Duodenal mucosa (tissue), 2 donors: ENCODE data around the gene CACUL1.
"Not testable (repeated sequence)": the region's sequence is repeated elsewhere in the genome, so short reads cannot be mapped to it uniquely, and the experiment has no call there.

ENCODE experiments used
- H3K27ac ChIP-seq: one replicate; pipeline ENCODE4 v1.7.0; 2013; ENCODE audit warnings: low read depth, low read length
- H3K27me3 ChIP-seq, 2 donors: one replicate each; pipeline ENCODE4 v1.7.0; 2013; ENCODE audit warnings: low read length in 2 of 2, control low read depth in 1 of 2; ENCODE audit not compliant: insufficient read depth in 2 of 2, control insufficient read depth in 1 of 2
- H3K36me3 ChIP-seq, 2 donors: one replicate each; pipeline ENCODE4 v1.7.0; 2013; ENCODE audit warnings: low read length in 2 of 2, control low read depth in 1 of 2; ENCODE audit not compliant: insufficient read depth in 2 of 2, control insufficient read depth in 1 of 2
- H3K4me1 ChIP-seq, 2 donors: one replicate each; pipeline ENCODE4 v1.7.0; 2013; ENCODE audit warnings: low read length in 2 of 2, control low read depth in 1 of 2; ENCODE audit not compliant: insufficient read depth in 2 of 2, control insufficient read depth in 1 of 2
- H3K4me3 ChIP-seq, 2 donors: one replicate each; pipeline ENCODE4 v1.7.0; 2013; ENCODE audit warnings: low read length in 2 of 2, low read depth in 1 of 2
- H3K9ac ChIP-seq, 2 donors: one replicate each; pipeline ENCODE4 v1.7.0; 2013; ENCODE audit warnings: low read length in 2 of 2, low read depth in 1 of 2
- H3K9me3 ChIP-seq, 2 donors: one replicate each; pipeline ENCODE4 v1.7.0; 2013; ENCODE audit warnings: low read length in 2 of 2, control low read depth in 1 of 2; ENCODE audit not compliant: control insufficient read depth in 1 of 2

Gene CACUL1

GRCh38 chr10:118658762-118659161 lies 96.0 kb downstream of the CACUL1 start:
- no peak overlapping the region for H3K27ac ChIP-seq
- no peak overlapping the region for H3K4me3 ChIP-seq
- no peaks in the 10 kb centered on the region for H3K36me3 ChIP-seq
- no peaks in the 10 kb centered on the region for H3K9me3 ChIP-seq
- H3K4me1 ChIP-seq: no peaks in the 10 kb centered on the region
- no peak overlapping the region for H3K9ac ChIP-seq
- H3K27me3 ChIP-seq: no peaks in the 10 kb centered on the region

DNA sequence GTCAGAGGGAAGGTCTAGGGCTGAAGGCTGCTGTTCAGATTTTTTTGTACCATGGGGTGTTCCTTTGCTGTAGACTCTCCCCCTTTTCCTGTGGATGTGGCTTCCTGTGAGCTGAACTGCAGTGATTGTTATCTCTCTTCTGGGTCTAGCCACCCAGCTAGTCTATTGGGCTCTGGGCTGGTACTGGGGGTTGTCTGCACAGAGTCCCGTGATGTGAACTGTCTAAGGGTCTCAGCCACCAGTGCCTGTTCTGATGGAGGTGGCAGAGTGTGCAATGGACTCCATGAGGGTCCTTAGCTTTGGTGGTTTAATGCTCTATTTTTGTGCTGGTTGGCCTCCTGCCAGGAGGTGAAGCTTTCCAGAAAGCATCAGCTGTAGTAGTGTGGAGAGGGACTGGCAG lies 96.6 kb downstream of the CACUL1 start:
- not testable (repeated sequence) for H3K27me3 ChIP-seq, H3K4me1 ChIP-seq, H3K9me3 ChIP-seq, H3K4me3 ChIP-seq, H3K9ac ChIP-seq, H3K36me3 ChIP-seq, H3K27ac ChIP-seq

- not testable (repeated sequence) for H3K27ac ChIP-seq, H3K36me3 ChIP-seq, H3K27me3 ChIP-seq, H3K4me1 ChIP-seq, H3K4me3 ChIP-seq, H3K9ac ChIP-seq, H3K9me3 ChIP-seq
These were observed 109.5 kb downstream of the CACUL1 start for GRCh38 chr10:118645294-118645693.

DNA sequence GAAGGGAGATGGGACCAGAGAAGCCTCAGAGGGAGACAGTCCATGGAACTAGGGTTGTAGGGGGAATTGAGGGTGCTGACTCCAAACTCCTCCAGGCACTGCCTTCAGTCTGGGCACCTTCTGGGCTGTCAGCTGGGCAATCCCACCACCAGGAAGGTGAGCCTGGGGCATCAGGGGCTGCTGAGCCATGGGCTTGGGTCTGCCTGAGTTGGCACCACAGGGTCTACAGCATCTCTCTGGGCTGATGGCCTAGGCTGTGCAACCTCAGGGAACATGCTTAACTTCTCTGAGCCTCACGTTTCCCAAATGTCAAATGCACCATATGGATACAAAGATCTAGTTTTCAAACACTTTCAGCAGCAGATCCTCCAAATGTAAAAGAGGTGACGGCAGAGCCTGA lies 112.5 kb downstream of the CACUL1 start:
- peaks cover 0 to 4% of the 10 kb centered on the region in 2 donors for H3K9me3 ChIP-seq
- no peak overlapping the region for H3K27ac ChIP-seq
- H3K27me3 ChIP-seq: peaks cover 0 to 2% of the 10 kb centered on the region in 2 donors
- H3K4me3 ChIP-seq: no peak overlapping the region
- no peaks in the 10 kb centered on the region for H3K36me3 ChIP-seq
- no peaks in the 10 kb centered on the region for H3K4me1 ChIP-seq
- no peak overlapping the region for H3K9ac ChIP-seq

DNA sequence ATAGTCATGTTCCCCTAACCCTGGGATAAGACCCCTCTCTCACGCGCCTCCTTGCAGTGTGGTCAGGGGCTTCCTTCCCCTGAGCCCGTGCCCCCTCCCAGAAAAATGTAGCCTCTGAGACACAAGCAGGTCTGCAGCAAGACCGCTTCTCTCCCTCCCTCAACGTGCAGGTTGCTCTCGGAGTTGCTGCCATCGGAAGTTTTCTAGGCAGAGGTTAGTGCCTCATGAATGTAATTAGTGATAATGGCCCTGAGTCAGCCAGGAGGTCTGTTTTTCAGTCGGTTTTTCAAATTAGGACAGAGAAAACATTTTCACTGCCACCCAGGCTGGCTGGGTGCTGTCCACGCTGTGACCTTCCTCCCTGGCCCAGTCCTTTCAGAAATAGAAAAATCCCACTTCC lies 116.1 kb downstream of the CACUL1 start:
- H3K9ac ChIP-seq: no peak overlapping the region
- H3K27me3 ChIP-seq: peaks cover 0 to 2% of the 10 kb centered on the region in 2 donors
- no peaks in the 10 kb centered on the region for H3K36me3 ChIP-seq
- H3K4me3 ChIP-seq: no peak overlapping the region
- no peak overlapping the region for H3K27ac ChIP-seq
- H3K9me3 ChIP-seq: peaks cover 0 to 4% of the 10 kb centered on the region in 2 donors
- no peaks in the 10 kb centered on the region for H3K4me1 ChIP-seq

- H3K27ac ChIP-seq: no peak overlapping the region
- no peaks in the 10 kb centered on the region for H3K4me1 ChIP-seq
- H3K36me3 ChIP-seq: no peaks in the 10 kb centered on the region
- no peak overlapping the region for H3K4me3 ChIP-seq
- peaks cover 0 to 2% of the 10 kb centered on the region in 2 donors for H3K27me3 ChIP-seq
- H3K9me3 ChIP-seq: peaks cover 0 to 3% of the 10 kb centered on the region in 2 donors
- H3K9ac ChIP-seq: no peak overlapping the region
These were observed 118.9 kb downstream of the CACUL1 start for GRCh38 chr10:118635674-118636402.

- Histone ChIP-seq H3K27me3 (no peaks in the 10 kb centered on the region), H3K27ac (no peak overlapping the region), H3K9ac (no peak overlapping the region), H3K4me1 (no peaks in the 10 kb centered on the region), H3K36me3 (no peaks in the 10 kb centered on the region), H3K4me3 (no peak overlapping the region), H3K9me3 (no peaks in the 10 kb centered on the region)
These were observed 121.0 kb downstream of the CACUL1 start for GRCh38 chr10:118633786-118634185.

DNA sequence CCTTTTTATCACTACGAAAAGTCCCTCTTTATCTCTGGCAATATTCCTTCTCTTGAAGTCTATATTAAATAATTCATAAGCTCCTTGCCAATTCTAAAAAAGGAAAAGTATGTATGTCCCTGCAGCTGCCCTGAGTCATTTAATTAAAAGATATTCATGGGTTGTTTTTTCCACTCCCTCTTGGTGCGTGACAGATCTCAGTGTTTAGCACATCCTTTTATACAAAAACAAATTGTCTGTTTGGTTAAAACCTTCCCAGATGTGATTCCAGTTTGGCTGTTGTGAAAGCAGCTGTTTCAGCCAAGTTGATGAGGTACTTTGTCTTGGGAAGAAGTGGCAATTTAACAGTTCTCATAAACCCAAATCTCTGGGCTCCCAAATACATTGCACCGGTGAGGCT lies 125.6 kb downstream of the CACUL1 start:
- Histone ChIP-seq H3K9me3 (no peaks in the 10 kb centered on the region), H3K4me1 (no peaks in the 10 kb centered on the region), H3K36me3 (no peaks in the 10 kb centered on the region), H3K27ac (no peak overlapping the region), H3K4me3 (no peak overlapping the region), H3K9ac (no peak overlapping the region), H3K27me3 (no peaks in the 10 kb centered on the region)

DNA sequence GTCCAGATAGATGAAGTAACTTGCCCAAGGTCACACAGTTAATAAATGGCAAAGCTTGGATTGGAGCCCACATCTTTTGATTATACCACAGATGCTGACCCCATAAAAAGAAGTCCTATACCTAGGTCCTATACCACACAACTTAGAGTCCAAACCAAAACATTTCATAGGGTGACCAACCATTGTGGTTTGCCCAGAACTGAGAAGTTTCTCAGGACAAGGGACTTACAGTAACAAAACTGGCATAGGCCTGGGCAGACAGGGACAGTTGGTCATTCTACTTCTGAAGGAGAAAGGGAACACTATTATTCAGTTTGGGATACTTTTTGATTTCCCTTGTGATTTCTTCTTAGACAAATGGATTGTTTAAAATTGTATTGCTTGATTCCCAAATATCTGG lies 126.4 kb downstream of the CACUL1 start:
- Histone ChIP-seq H3K9me3 (no peaks in the 10 kb centered on the region), H3K4me3 (no peak overlapping the region), H3K9ac (no peak overlapping the region), H3K4me1 (no peaks in the 10 kb centered on the region), H3K36me3 (no peaks in the 10 kb centered on the region), H3K27ac (no peak overlapping the region), H3K27me3 (no peaks in the 10 kb centered on the region)

DNA sequence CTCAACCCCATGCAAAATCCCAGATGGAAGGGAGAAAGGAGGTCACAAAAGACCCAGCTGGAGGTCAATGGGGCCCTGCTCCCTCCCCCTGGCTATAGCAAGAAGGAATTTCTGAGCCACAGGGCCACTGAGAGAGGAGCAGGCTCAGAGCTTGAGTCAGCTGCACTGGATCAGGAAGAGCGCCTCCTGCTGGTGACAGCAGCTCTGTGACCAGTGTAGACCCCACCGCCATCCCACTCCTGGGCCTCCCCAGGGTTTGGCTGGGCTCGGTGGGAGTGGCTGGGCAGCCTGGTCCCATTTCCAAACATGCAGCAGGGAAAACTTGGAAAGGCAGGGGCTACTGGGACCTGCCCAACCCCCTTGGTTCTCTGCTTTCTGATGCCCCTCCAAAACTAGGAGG lies 127.8 kb downstream of the CACUL1 start:
- Histone ChIP-seq H3K36me3 (no peaks in the 10 kb centered on the region), H3K27me3 (no peaks in the 10 kb centered on the region), H3K4me1 (no peaks in the 10 kb centered on the region), H3K9ac (no peak overlapping the region), H3K4me3 (no peak overlapping the region), H3K27ac (no peak overlapping the region), H3K9me3 (no peaks in the 10 kb centered on the region)
